Measurements from ENCODE around the gene POLR2F. TPM values are rescaled to one million over a fixed set of nuclear protein-coding genes. Genes with fewer than 3 reads are reported as not detected.

The POLR2F gene
- total RNA-seq, 1 experiment from 2014 or later: 141 TPM

DNA sequence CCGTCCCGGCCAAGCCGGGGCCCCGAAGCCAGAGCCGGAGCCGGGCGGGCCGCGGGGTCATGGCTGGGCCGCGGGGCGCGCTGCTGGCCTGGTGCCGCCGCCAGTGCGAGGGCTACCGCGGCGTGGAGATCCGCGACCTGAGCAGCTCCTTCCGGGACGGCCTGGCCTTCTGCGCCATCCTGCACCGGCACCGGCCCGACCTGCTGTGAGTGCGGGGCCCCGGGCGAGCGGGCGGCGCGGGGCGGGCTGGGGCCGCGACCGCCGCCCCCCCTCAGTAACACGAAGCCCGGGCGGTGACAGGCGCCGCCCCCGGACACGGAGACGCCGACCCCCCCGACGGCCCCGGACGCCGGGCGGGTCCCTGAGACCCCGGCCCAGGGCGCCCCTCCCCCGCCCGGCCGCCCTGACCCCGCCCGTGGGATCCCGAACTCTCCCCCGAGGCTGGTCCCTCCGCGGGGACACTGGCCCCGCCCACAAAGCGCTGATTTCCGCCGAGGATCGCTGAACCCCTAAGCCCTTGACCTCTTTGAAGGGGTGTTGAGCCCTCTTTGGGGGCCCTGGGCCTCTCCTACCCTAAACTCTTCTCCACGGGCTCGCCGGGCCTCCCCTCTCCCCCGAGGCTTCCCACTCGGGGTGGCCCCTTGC lies 47.0 kb upstream of the POLR2F start:
- peaks cover 5% of the 10 kb centered on the region for H3K23me2 ChIP-seq (ENCODE audit: insufficient read length, low read depth, low read length, poor library complexity, severe bottlenecking)
- H2BK5ac ChIP-seq (ENCODE audit: insufficient read length, low read length): no peak overlapping the region
- H4K91ac ChIP-seq (ENCODE audit: insufficient read length, low read depth, low read length): no peak overlapping the region
- no peaks in the 10 kb centered on the region for H3K79me1 ChIP-seq (ENCODE audit: insufficient read depth, low read depth, low read length, poor library complexity, severe bottlenecking)
- no peak overlapping the region for H2AK5ac ChIP-seq (ENCODE audit: insufficient read length, low read length)
- H3K18ac ChIP-seq (ENCODE audit: insufficient read length, low read depth, low read length): no peak overlapping the region
- peak overlapping the region; percentile 45 for H3K9ac ChIP-seq (ENCODE audit: extremely low read depth, insufficient read length, low read length)
- peaks cover 42 to 46% of the 10 kb centered on the region in 2 experiments for H3K4me1 Mint-ChIP-seq
- H2BK20ac ChIP-seq (ENCODE audit: low read depth, low read length, poor library complexity, severe bottlenecking): no peak overlapping the region
- H2BK12ac ChIP-seq (ENCODE audit: insufficient read length, low read depth, low read length): no peak overlapping the region
- H4K5ac ChIP-seq (ENCODE audit: insufficient read length, low read depth, low read length): no peak overlapping the region
- no peak overlapping the region for H3K27ac ChIP-seq (ENCODE audit: insufficient read length, low read depth, low read length)
- H3K9me3 ChIP-seq (ENCODE audit: control insufficient read depth, low read depth, low read length): no peaks in the 10 kb centered on the region
- H3K27ac Mint-ChIP-seq: peak overlapping the region in 1 of 3 experiments; percentile 84; a peak in 1 of 7 replicates
- no peak overlapping the region for H3T11ph ChIP-seq (ENCODE audit: low read length)
- no CpG with 5 or more reads among the region's 75 CpGs for WGBS (ENCODE audit: extremely low coverage, insufficient read length, low lambda C conversion rate)
- H3K36me3 Mint-ChIP-seq (ENCODE audit: insufficient read depth in 1 of 3, low read depth in 3 of 3): peaks cover 3 to 10% (median 9%) of the 10 kb centered on the region in 3 experiments; a peak in 4 of 7 replicates
- H3K23ac ChIP-seq (ENCODE audit: insufficient read length, low read depth, low read length): no peak overlapping the region
- no peaks in the 10 kb centered on the region for H3K27me3 Mint-ChIP-seq (ENCODE audit: low read depth)
- H4K20me1 ChIP-seq (ENCODE audit: control insufficient read depth, insufficient read depth, insufficient read length): no peaks in the 10 kb centered on the region
- no peak overlapping the region for H4K8ac ChIP-seq (replicated peaks; ENCODE audit: insufficient read length, low read depth, low read length)
- no peak overlapping the region for H2BK120ac ChIP-seq (ENCODE audit: low read depth, low read length, poor library complexity, severe bottlenecking)
- H3K79me2 ChIP-seq (ENCODE audit: insufficient read depth, low read length): no peaks in the 10 kb centered on the region
- no peak overlapping the region for H2BK15ac ChIP-seq (ENCODE audit: low read depth, low read length)
- no peaks in the 10 kb centered on the region for H3K9me3 Mint-ChIP-seq
- TF ChIP-seq, protein P1, sequence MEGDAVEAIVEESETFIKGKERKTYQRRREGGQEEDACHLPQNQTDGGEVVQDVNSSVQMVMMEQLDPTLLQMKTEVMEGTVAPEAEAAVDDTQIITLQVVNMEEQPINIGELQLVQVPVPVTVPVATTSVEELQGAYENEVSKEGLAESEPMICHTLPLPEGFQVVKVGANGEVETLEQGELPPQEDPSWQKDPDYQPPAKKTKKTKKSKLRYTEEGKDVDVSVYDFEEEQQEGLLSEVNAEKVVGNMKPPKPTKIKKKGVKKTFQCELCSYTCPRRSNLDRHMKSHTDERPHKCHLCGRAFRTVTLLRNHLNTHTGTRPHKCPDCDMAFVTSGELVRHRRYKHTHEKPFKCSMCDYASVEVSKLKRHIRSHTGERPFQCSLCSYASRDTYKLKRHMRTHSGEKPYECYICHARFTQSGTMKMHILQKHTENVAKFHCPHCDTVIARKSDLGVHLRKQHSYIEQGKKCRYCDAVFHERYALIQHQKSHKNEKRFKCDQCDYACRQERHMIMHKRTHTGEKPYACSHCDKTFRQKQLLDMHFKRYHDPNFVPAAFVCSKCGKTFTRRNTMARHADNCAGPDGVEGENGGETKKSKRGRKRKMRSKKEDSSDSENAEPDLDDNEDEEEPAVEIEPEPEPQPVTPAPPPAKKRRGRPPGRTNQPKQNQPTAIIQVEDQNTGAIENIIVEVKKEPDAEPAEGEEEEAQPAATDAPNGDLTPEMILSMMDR (conservative IDR thresholded peaks at IDR 0.05): no peak
- H3K4me3 Mint-ChIP-seq: peak overlapping the region; percentile 76 to 85
- no peak overlapping the region for H2AFZ ChIP-seq (ENCODE audit: low read length)
- H3K4ac ChIP-seq (ENCODE audit: low read depth, low read length): no peak overlapping the region
- H3K56ac ChIP-seq (ENCODE audit: insufficient read length, low read depth, low read length): no peak overlapping the region
- no peaks in the 10 kb centered on the region for H3K27me3 ChIP-seq (ENCODE audit: insufficient read depth, low read length)
- no peak for DNase-seq
- H3K4me2 ChIP-seq (ENCODE audit: insufficient read depth, insufficient read length, low read length): peak overlapping the region; percentile 33
- peak overlapping the region; percentile 91 for H3K14ac ChIP-seq (ENCODE audit: insufficient read depth, low read length)
- H3K4me1 ChIP-seq (ENCODE audit: insufficient read depth, low read length): 0 out of 2 replicates have a peak, but pooled peaks cover 3% of the 10 kb centered on the region

Data from H9 (cell line).